ENCODE measurements around the gene CHRNB1. TPM values are rescaled to one million over a fixed set of nuclear protein-coding genes. Genes with fewer than 3 reads are reported as not detected.

Gene CHRNB1
- total RNA-seq, 1 donor from 2014 or later = 7.5 TPM

- H3K36me3 Mint-ChIP-seq = peaks cover 58% of the 10 kb centered on the region
- no peak overlapping the region for H3K27ac Mint-ChIP-seq
These were observed 56.9 kb downstream of the CHRNB1 start for GRCh38 chr17:7501729-7502128.

DNA sequence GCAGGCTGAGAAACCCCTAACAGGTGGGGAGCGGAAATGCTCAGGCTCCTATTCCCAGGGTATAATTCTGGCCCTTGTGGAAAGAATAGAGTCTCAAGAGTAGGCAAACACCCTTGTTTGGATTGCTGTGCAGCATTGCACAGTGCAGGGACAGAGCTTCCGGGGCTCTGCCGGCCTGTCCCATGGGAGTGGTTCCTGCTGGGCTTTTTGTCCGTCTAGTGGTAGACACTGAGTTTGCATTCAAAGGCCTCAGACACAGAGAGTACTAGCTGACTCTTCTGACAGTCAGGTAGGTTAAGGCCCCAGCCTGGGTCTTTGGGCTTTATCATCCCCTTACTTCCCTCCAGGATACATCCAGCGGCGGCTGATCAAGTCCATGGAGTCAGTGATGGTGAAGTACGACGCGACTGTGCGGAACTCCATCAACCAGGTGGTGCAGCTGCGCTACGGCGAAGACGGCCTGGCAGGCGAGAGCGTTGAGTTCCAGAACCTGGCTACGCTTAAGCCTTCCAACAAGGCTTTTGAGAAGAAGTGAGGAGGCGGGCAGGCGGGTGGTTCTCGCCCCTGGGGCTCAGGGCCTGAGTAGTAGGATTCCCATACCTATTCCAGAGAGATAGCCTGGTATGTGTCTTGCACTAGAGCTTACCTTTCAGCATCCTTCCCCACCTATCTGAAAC, 57.4 kb downstream of the CHRNB1 start:
- Mint-ChIP-seq H3K27me3 (ENCODE audit: insufficient read depth, low read depth) (peaks cover 2% of the 10 kb centered on the region), H3K36me3 (peaks cover 53% of the 10 kb centered on the region), H3K27ac (no peak overlapping the region), H3K4me1 (no peaks in the 10 kb centered on the region), H3K4me3 (no peak overlapping the region), H3K9me3 (no peaks in the 10 kb centered on the region)
- H3K27ac ChIP-seq = no peak overlapping the region
- H4K20me1 ChIP-seq (ENCODE audit: low read depth) = peaks cover 13% of the 10 kb centered on the region
- H3K27me3 ChIP-seq = no peaks in the 10 kb centered on the region
- no peak overlapping the region for H3K9ac ChIP-seq
- no peak overlapping the region for H3K4me2 ChIP-seq
- no peak for TF ChIP-seq CTCF (IDR thresholded peaks at IDR 0.05)
- TF ChIP-seq EZH2 (IDR thresholded peaks at IDR 0.05) = no peak
- no peak for TF ChIP-seq EZH2phosphoT487 (IDR thresholded peaks at IDR 0.05)
- H3F3A ChIP-seq (ENCODE audit: low read depth) = peaks cover 10% of the 10 kb centered on the region
- no peak overlapping the region for H3K4me3 ChIP-seq
- peaks cover 18% of the 10 kb centered on the region for H3K36me3 ChIP-seq
- no peak for DNase-seq (ENCODE audit: low spot score)
- H2AFZ ChIP-seq (replicated peaks) = no peak overlapping the region
- H3K9me3 ChIP-seq (ENCODE audit: low read depth) = no peaks in the 10 kb centered on the region
- no peaks in the 10 kb centered on the region for H3K79me2 ChIP-seq (ENCODE audit: low read depth)
- H3K4me1 ChIP-seq = no peaks in the 10 kb centered on the region

More at GRCh38 chr17:7501729-7502128, 56.9 kb downstream of the CHRNB1 start:
- H3K9ac ChIP-seq = no peak overlapping the region
- H3K36me3 ChIP-seq = peaks cover 18% of the 10 kb centered on the region
- H3K4me2 ChIP-seq = no peak overlapping the region
- no peaks in the 10 kb centered on the region for H3K9me3 ChIP-seq (ENCODE audit: low read depth)
- H2AFZ ChIP-seq (replicated peaks) = no peak overlapping the region
- H3K27me3 ChIP-seq = no peaks in the 10 kb centered on the region
- peaks cover 4% of the 10 kb centered on the region for H3K27me3 Mint-ChIP-seq (ENCODE audit: insufficient read depth, low read depth)
- no peak overlapping the region for H3K27ac ChIP-seq
- no peak for DNase-seq (ENCODE audit: low spot score)
- H3K79me2 ChIP-seq (ENCODE audit: low read depth) = no peaks in the 10 kb centered on the region
- H3K4me3 Mint-ChIP-seq = no peak overlapping the region
- no peaks in the 10 kb centered on the region for H3K4me1 Mint-ChIP-seq
- H3K9me3 Mint-ChIP-seq = no peaks in the 10 kb centered on the region
- no peak overlapping the region for H3K4me3 ChIP-seq
- H4K20me1 ChIP-seq (ENCODE audit: low read depth) = peaks cover 11% of the 10 kb centered on the region
- peaks cover 10% of the 10 kb centered on the region for H3F3A ChIP-seq (ENCODE audit: low read depth)
- H3K4me1 ChIP-seq = no peaks in the 10 kb centered on the region
- no peak for TF ChIP-seq CTCF (IDR thresholded peaks at IDR 0.05)
- no peak for TF ChIP-seq EZH2phosphoT487 (IDR thresholded peaks at IDR 0.05)
- TF ChIP-seq EZH2 (IDR thresholded peaks at IDR 0.05) = no peak

DNA sequence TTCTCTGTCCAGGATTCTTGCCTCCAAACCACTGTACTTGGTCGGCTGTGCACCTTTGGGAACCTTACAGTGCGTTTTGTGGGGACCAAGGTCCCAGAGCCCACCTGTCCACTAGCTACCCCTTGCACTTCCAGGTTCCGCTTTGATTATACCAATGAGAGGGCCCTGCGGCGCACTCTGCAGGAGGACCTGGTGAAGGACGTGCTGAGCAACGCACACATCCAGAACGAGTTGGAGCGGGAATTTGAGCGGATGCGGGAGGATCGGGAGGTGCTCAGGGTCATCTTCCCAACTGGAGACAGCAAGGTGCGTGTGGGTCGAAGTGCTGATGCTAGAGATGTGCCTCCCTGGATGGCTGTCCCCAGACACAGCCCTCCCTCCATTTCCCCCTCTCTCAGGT, 58.1 kb downstream of the CHRNB1 start:
- Histone ChIP-seq H4K20me1 (ENCODE audit: low read depth) (peaks cover 14% of the 10 kb centered on the region), H2AFZ (replicated peaks) (no peak overlapping the region), H3K4me2 (no peak overlapping the region), H3K36me3 (peaks cover 18% of the 10 kb centered on the region), H3K27ac (no peak overlapping the region), H3K27me3 (no peaks in the 10 kb centered on the region), H3K4me1 (no peaks in the 10 kb centered on the region), H3K9ac (no peak overlapping the region), H3K79me2 (ENCODE audit: low read depth) (no peaks in the 10 kb centered on the region), H3K4me3 (no peak overlapping the region), H3F3A (ENCODE audit: low read depth) (peaks cover 10% of the 10 kb centered on the region), H3K9me3 (ENCODE audit: low read depth) (no peaks in the 10 kb centered on the region)
- peaks cover 2% of the 10 kb centered on the region for H3K27me3 Mint-ChIP-seq (ENCODE audit: insufficient read depth, low read depth)
- H3K4me1 Mint-ChIP-seq = no peaks in the 10 kb centered on the region
- no peak overlapping the region for H3K27ac Mint-ChIP-seq
- H3K9me3 Mint-ChIP-seq = no peaks in the 10 kb centered on the region
- no peak overlapping the region for H3K4me3 Mint-ChIP-seq
- peak; percentile 48 for DNase-seq (ENCODE audit: low spot score)
- TF ChIP-seq EZH2 (IDR thresholded peaks at IDR 0.05) = no peak
- peak; percentile 49 for TF ChIP-seq CTCF (IDR thresholded peaks at IDR 0.05)
- no peak for TF ChIP-seq EZH2phosphoT487 (IDR thresholded peaks at IDR 0.05)
- peaks cover 53% of the 10 kb centered on the region for H3K36me3 Mint-ChIP-seq
